ENCODE measurements around the gene MTA1. TPM values are rescaled to one million over a fixed set of nuclear protein-coding genes. Genes with fewer than 3 reads are reported as not detected.

MTA1 gene
- total and polyA plus RNA-seq, 10 of the 15 experiments (the other 5 are each of a cell fraction or from before 2014, with no cell fraction given), result 0.14 to 162 (median 30.6) TPM

GRCh38 chr14:105490572-105491365, 71.1 kb downstream of the MTA1 start, which contains the start of gene TEDC1 (continued):
- peak; percentile 49; the same call in 1 of the 2 replicates for TF ChIP-seq MYB (IDR thresholded peaks at IDR 0.05; ENCODE audit: borderline replicate concordance, low read depth, low read length)
- TF ChIP-seq, protein P1, sequence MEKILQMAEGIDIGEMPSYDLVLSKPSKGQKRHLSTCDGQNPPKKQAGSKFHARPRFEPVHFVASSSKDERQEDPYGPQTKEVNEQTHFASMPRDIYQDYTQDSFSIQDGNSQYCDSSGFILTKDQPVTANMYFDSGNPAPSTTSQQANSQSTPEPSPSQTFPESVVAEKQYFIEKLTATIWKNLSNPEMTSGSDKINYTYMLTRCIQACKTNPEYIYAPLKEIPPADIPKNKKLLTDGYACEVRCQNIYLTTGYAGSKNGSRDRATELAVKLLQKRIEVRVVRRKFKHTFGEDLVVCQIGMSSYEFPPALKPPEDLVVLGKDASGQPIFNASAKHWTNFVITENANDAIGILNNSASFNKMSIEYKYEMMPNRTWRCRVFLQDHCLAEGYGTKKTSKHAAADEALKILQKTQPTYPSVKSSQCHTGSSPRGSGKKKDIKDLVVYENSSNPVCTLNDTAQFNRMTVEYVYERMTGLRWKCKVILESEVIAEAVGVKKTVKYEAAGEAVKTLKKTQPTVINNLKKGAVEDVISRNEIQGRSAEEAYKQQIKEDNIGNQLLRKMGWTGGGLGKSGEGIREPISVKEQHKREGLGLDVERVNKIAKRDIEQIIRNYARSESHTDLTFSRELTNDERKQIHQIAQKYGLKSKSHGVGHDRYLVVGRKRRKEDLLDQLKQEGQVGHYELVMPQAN (conservative IDR thresholded peaks at IDR 0.05), result peak; percentile 88
- no peak for TF ChIP-seq ZZZ3 (IDR thresholded peaks at IDR 0.05; ENCODE audit: control insufficient read depth, insufficient read length, low read depth)
- TF ChIP-seq ASH2L (IDR thresholded peaks at IDR 0.05; ENCODE audit: borderline replicate concordance, low read depth), result no peak
- TF ChIP-seq SIN3A (IDR thresholded peaks at IDR 0.05; ENCODE audit: low read depth, low read length), result peak; percentile 99
- peak; percentile 61 for TF ChIP-seq ELK1 (IDR thresholded peaks at IDR 0.05; ENCODE audit: low read depth, low read length)
- peak; percentile 88 for TF ChIP-seq ZBTB11 (CRISPR knock-in tag; IDR thresholded peaks at IDR 0.05)
- TF ChIP-seq MAX (IDR thresholded peaks at IDR 0.05; ENCODE audit: low read depth, low read length), result peak; percentile 25
- TF ChIP-seq STAT1 (conservative IDR thresholded peaks at IDR 0.05), result peak; percentile 74
- TF ChIP-seq GABPA (IDR thresholded peaks at IDR 0.05; ENCODE audit: low read depth), result no peak
- peak; percentile 96 for TF ChIP-seq IRF3 (IDR thresholded peaks at IDR 0.05)
- TF ChIP-seq NRF1 (conservative IDR thresholded peaks at IDR 0.05; ENCODE audit: low read depth, low read length), result peak; percentile 64
- peak; percentile 63; the same call in 1 of the 2 replicates for TF ChIP-seq TAF1 (IDR thresholded peaks at IDR 0.05; ENCODE audit: borderline replicate concordance, low read depth, low read length)
- peak; percentile 96 for TF ChIP-seq IKZF1 (conservative IDR thresholded peaks at IDR 0.05)
- no peak; the same call in 1 of the 2 replicates for TF ChIP-seq TBL1XR1 (IDR thresholded peaks at IDR 0.05; ENCODE audit: low read depth, low read length)
- peak; percentile 91 for TF ChIP-seq GATAD2B (conservative IDR thresholded peaks at IDR 0.05; ENCODE audit: low read depth)
- peak; percentile 17; the same call in 1 of the 2 replicates for TF ChIP-seq ESRRA (IDR thresholded peaks at IDR 0.05; ENCODE audit: low read length)
- TF ChIP-seq SMAD5 (IDR thresholded peaks at IDR 0.05; ENCODE audit: low read depth), result no peak
- no peak for TF ChIP-seq CREB1 (IDR thresholded peaks at IDR 0.05; ENCODE audit: low read depth)
- peak; percentile 66; the same call in 1 of the 2 replicates for TF ChIP-seq CHD1 (IDR thresholded peaks at IDR 0.05; ENCODE audit: low read depth, low read length)
- TF ChIP-seq JUND (IDR thresholded peaks at IDR 0.05; ENCODE audit: low read depth, low read length), result no peak
- peak; percentile 78 for TF ChIP-seq FOS (IDR thresholded peaks at IDR 0.05; ENCODE audit: borderline replicate concordance, extremely low read depth, insufficient read length)
- no peak for TF ChIP-seq HDAC6 (IDR thresholded peaks at IDR 0.05; ENCODE audit: unreplicated experiment)
